Measurements from ENCODE around the gene C3orf22.

The C3orf22 gene

GRCh38 chr3:126556637-126557414, 1.9 kb downstream of the C3orf22 start:
- no peak for DNase-seq

DNA sequence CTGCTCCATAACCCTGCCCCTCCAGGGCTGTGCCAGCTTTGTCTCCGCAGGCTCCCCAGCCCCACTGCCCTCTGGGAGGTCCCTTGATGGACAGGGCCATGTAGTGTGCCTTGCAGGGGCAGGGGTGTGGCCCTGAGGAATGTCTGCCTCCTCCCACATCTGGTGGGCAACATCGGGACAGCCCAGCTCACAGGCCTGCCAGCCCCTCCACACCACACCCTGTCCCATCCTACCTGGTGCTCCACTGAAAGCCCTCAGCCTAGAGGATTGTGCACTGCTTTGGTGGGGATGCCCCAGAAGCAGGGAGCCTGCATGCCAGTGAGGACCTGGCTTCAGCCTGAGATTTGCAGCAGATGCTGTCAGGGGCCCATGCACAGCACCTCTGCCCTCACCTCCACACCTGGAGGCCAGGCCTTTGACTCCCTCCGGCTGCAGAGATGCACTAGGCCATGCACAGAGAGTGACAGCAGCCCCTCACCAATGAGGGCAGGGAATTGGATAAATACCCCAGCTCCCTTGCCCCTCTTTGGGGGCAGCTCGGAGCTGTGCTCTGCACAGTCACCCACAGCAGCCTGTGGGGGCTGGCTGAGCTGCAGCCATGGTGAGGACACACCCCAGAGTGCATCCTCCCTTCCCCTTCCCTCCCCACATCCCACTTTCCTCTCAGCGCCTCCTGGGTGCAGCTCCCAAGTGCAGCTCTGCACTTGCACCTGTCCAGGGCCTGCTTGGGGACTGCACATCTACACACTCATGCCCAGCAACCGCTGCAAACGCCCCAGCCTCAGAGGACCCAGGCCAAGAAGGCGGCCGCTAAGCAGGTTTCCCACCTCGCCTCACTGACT, 2.7 kb downstream of the C3orf22 start:
- no peak for DNase-seq

DNA sequence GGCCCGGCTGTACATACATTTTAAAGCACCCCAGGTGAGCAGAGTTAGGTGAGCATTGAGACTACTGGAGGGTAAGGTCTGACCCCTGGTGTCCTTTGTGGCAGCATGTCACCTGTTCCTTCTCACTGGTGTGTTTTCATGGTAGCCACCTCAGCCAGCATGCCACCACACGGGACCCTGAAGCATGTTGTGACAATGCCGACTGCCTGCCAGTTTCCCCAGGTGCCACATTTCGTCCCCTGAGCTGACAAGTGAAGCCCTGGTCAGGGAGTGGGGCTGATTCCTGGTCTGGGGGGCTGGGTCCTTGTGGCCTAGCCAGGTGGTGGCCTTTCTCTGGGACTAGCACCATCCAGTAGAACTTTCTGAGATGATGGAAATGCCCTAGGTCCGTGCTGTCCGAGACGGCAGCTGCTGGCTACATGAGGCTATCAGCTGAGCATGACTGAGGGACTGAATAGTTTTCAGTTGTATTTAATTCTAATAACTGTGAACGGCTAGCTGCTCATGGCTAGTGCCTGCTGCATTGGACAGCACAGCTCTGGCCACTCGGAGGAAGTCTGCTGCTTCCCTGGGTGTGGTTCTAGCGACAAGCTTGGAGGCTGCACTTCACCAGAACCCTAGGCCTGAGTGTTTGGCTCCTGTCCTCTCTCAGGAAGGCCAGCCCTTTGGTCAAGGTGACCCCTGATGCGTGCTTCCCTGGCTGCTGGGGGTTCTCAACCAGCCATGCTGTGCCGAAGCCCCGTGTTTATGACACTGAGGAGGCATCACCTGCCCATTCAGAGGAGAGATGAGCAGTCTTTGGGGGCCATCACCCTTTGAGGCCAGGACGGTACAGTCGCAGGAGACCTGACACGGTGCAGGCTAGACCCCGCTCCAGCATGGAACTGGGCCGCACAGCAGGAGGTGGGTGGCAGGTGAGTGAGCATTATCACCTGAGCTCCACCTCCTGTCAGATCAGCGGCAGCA, 3.9 kb downstream of the C3orf22 start:
- DNase-seq = no peak

- DNase-seq = no peak
These were observed 5.2 kb downstream of the C3orf22 start for GRCh38 chr3:126553284-126554084.

DNA sequence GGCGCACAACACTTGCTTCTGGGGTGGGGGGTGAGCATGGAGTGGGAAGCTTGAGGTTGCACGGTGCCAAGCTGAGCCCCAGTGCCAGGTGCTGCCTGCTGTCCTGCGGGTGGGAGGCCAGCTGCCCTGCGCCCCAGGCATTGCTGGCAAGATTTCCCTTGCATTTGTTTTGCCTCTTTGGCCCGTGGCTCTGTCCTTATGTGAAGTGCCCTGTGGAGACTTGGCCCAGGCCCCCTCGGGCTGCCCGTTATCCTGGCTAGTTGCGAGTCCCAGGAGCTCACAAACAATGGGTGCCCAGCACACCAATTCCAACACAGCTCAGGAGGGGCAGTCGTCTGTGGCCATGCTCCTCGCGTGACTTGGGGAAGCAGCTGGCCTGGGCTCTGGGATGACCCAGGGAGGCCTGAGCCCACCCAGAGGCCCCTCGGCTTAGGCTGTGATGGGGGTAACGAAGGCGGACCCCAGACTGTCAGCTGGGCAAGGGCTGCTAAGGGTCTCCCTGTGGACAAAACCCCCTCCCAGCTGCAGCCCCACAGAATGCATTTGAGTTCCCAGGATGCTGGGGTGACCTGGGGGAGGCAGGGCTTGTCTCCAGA, 5.9 kb downstream of the C3orf22 start:
- DNase-seq = no peak

- no peak for DNase-seq
These were observed 6.7 kb downstream of the C3orf22 start for GRCh38 chr3:126551839-126552687.

GRCh38 chr3:126551121-126551838, 7.5 kb downstream of the C3orf22 start:
- DNase-seq = no peak

DNA sequence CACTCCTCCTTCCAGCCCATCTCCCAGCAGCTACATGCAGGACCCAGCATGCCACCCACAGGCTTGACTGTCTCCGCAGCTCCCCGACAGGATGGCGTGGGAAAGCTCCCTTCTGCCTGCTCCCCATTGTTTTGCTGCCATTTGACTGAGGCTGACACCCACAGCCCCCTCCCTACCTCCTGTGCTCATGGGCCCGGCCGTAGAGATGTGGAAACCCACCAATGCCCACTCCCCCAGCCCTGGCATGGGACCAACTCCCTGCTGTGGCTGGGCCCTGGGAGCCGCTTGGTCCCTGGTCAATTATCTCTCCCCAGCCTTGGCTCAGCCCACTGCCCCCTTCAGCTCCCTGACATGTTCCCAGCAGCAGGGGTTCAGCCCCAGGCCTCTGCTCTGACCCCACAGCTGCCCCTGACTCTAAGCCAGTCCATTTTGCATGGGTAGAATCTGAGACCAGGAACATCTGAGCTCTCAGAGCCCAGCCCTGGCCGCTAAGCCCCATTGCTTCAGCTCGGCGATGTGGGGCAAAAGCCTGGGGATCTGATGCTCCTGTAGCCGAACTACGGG, 8.2 kb downstream of the C3orf22 start:
- DNase-seq = no peak

DNA sequence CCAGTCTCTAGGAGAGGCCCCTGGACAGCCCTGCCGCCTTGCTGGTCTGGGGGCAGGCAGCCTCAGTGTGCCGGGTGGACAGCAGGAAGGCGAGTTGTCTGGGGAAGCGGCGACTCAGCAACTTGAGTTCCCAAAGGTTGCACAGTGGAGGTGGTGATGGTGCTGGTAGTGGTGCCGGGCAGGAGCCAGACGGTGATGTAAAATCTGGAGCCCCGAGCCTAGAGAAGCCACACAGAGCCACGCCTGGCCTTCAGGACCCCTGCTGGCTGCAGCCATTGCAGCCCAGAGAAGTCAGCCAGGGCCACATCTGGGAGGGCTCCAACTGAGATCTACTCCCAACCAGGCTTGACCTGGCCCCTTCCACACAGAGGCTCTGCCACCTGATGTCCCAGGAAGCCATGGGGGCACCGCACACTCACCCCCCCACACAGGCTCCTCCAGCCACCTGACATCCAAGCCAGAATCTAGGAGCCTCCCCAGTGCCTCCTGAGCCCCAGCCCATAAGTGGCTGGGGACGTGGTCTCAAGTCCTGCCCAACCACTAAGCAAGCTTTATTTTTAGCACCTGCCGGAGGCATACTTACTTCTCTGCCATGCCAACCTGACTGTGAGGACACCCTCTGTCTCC, 8.8 kb downstream of the C3orf22 start:
- DNase-seq = no peak

- DNase-seq = no peak
These were observed 9.9 kb downstream of the C3orf22 start for GRCh38 chr3:126548556-126549466.

- DNase-seq = no peak
These were observed 11.0 kb downstream of the C3orf22 start for GRCh38 chr3:126547721-126548120.

- DNase-seq = no peak
These were observed 12.0 kb downstream of the C3orf22 start for GRCh38 chr3:126546549-126547239.

DNA sequence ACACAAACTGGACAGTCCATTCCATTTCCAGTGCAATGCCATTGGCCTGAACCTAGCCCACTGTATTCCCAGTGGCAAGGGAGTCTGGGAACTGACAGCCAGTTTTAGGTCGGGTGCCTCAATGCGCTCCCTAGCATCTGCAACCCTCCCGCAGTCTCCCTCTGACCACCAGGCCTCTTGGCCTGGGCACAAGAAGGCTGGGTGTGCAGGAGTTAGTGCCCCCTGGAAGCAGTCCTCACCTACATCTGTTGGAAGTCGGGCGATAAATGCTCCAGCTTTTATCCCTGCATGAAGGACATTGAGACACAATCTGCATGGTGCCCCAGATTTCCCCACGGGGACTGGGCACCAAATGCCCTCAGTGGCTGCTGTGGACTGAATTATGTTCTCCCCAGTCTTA, 12.7 kb downstream of the C3orf22 start:
- DNase-seq = no peak

DNA sequence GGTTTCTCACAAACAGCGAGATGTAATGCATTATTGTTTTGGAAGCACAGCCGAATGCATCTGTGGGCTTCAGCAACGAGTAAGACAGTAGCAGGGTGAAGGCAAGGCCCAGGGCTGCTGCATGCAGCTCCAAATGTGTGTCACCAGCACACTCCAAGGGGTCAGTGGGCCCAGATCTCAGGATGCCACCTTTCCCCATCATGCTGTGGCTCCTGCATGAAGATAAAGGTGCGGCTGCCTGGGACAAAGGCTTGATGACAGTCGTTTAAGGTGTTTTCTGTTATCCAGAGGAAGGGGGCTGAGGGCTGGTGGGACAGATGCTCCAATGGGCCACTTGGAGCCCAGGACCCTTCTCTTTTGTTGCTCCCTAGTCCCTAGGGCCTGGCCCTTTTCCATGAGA, 13.2 kb downstream of the C3orf22 start:
- DNase-seq = no peak

DNA sequence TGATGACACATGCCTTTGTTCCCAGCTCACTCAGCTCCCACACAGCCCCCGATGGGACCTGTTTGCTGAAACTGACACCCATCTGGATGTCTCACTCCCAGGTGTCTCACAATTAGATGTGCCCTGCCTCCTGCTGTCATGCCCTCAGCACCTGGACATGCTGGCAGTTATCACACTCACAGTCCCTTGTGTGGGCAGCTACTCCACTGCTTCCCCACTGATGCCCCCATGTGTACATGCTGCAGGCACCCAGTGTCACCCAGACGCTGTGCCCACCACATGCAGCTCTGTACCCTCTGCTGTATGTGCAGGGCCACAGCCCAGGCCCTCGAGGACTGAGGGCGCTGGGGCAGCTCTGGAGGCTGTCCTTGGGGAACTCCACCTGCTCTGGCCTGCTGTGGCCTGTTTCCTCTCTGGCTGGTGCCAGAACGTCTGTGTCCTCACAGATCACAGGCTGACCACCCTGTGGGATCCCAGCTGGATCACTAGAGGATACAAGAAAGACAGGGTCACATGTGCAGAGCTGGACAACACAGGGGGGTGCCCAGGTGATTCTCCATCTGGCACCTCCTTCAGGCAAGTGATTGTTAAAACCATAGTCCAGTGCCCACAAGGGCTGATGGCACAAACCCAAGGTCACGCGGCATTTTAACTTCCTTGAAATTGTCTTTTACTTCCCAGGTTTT, 14.0 kb downstream of the C3orf22 start:
- DNase-seq = no peak

- DNase-seq = no peak
These were observed 15.2 kb downstream of the C3orf22 start for GRCh38 chr3:126543457-126544061.

All from NCI-H187 treated with DMSO at 0.1 percent for 48 hours (cell line).